ENCODE data around the gene RFWD3. TPM values are rescaled to one million over a fixed set of nuclear protein-coding genes. Genes with fewer than 3 reads are reported as not detected.

RFWD3 gene
- total RNA-seq, 4 donors from 2014 or later = 3.6 to 27.6 (median 20.0) TPM

DNA sequence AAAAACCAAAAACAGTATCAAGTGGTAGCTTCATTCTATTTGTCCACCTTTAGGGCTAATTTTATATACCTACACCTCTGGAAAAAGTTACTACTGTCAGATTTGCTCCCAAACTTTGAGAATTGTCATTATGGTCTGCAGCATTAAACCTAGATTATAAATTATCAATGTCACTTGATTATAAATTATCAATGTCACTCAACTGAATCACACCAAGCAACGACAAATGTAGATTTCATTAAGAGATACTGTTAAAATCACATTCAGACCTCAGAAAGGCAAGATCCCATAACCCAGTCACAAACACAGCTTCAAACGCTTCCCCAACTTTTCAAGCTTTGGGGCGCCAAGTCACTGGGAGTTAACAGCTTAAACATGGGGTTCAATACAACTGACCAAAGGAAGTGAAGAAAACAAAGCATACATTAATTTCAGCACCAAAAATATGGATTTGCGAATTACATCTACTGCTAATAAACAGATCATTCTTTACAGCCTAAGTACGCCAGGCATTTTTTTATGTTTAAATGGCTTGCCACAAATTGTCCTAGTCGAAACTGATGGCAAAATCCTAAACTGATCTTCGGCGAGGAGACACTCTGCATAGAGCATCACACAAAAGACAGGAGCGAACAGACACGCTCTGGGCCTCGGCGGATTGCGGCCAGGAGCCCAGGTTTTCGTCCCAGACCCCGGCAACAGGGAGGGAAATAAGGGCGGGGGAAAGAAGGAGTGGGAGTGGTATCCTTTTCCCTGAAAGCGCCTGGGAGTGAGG is 60.7 kb downstream of the RFWD3 start:
- no peaks in the 10 kb centered on the region for H3K9me3 ChIP-seq
- peak overlapping the region; percentile 78 to 100 for H3K4me3 ChIP-seq
- intact Hi-C loops (cut with DNase I; ENCODE audit: low total_unique reads) = no loop called here
- TF ChIP-seq, protein P1, sequence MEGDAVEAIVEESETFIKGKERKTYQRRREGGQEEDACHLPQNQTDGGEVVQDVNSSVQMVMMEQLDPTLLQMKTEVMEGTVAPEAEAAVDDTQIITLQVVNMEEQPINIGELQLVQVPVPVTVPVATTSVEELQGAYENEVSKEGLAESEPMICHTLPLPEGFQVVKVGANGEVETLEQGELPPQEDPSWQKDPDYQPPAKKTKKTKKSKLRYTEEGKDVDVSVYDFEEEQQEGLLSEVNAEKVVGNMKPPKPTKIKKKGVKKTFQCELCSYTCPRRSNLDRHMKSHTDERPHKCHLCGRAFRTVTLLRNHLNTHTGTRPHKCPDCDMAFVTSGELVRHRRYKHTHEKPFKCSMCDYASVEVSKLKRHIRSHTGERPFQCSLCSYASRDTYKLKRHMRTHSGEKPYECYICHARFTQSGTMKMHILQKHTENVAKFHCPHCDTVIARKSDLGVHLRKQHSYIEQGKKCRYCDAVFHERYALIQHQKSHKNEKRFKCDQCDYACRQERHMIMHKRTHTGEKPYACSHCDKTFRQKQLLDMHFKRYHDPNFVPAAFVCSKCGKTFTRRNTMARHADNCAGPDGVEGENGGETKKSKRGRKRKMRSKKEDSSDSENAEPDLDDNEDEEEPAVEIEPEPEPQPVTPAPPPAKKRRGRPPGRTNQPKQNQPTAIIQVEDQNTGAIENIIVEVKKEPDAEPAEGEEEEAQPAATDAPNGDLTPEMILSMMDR (IDR thresholded peaks at IDR 0.05) = no peak
- no peak for TF ChIP-seq POLR2A (IDR thresholded peaks at IDR 0.05)
- H3K27ac ChIP-seq = peak overlapping the region; percentile 93 to 98
- no peaks in the 10 kb centered on the region for H3K27me3 ChIP-seq
- DNase-seq = no peak
- peaks cover 3 to 9% of the 10 kb centered on the region in 2 donors for H3K4me1 ChIP-seq
- no peaks in the 10 kb centered on the region for H3K36me3 ChIP-seq

DNA sequence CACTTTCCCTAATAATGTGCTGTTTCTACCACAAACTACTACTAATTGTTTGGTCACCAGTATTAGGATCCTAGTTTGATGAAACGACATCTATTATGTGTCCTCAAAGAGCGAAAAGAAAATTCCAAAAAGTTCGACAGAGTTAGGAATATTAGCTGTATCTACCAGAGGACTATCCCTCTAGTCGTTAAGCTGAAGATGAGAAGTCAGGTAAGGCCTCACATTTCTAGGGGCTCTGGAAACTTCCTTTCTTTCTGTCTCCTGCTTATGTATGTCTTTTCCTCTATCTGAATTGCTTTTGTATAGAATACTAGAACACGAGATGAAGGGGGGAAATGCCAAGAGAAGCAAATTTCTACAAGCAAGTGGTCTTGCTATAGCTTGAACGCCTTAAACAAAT is 61.3 kb downstream of the RFWD3 start:
- intact Hi-C loops (cut with DNase I; ENCODE audit: low total_unique reads) = no loop called here
- peak overlapping the region in 1 of 2 donors; percentile 98 for H3K27ac ChIP-seq
- no peak for DNase-seq
- H3K27me3 ChIP-seq = no peaks in the 10 kb centered on the region
- no peaks in the 10 kb centered on the region for H3K9me3 ChIP-seq
- peaks cover 4 to 9% of the 10 kb centered on the region in 2 donors for H3K4me1 ChIP-seq
- no peaks in the 10 kb centered on the region for H3K36me3 ChIP-seq
- H3K4me3 ChIP-seq = peak overlapping the region; percentile 78 to 100
- TF ChIP-seq, protein P1 (IDR thresholded peaks at IDR 0.05) = no peak
- no peak for TF ChIP-seq POLR2A (IDR thresholded peaks at IDR 0.05)

DNA sequence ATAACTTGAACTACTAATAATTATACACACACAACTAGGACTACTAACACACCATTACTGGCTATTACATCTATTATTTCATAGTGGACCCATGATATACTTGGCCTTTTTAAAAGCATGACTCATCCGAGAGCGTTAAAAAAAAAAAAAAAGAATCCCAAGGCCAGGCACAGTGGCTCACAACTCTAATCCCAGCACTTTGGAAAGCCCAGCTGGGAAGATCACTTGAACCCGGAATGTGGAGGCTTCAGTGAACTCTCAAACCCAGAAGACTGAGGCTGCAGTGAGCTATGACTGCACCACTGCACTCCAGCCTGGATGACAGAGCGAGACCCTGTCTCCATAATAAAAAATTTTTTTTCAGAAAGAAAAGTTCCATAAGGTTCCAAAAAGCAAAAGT is 62.8 kb downstream of the RFWD3 start:
- Histone ChIP-seq H3K36me3 (no peaks in the 10 kb centered on the region), H3K4me1 (peaks cover 4 to 9% of the 10 kb centered on the region in 2 donors), H3K9me3 (no peaks in the 10 kb centered on the region), H3K27me3 (no peaks in the 10 kb centered on the region), H3K4me3 (no peak overlapping the region), H3K27ac (no peak overlapping the region)
- no peak for DNase-seq
- intact Hi-C loops (cut with DNase I; ENCODE audit: low total_unique reads) = no loop called here
- TF ChIP-seq POLR2A (IDR thresholded peaks at IDR 0.05) = no peak
- TF ChIP-seq, protein P1 (IDR thresholded peaks at IDR 0.05) = no peak

DNA sequence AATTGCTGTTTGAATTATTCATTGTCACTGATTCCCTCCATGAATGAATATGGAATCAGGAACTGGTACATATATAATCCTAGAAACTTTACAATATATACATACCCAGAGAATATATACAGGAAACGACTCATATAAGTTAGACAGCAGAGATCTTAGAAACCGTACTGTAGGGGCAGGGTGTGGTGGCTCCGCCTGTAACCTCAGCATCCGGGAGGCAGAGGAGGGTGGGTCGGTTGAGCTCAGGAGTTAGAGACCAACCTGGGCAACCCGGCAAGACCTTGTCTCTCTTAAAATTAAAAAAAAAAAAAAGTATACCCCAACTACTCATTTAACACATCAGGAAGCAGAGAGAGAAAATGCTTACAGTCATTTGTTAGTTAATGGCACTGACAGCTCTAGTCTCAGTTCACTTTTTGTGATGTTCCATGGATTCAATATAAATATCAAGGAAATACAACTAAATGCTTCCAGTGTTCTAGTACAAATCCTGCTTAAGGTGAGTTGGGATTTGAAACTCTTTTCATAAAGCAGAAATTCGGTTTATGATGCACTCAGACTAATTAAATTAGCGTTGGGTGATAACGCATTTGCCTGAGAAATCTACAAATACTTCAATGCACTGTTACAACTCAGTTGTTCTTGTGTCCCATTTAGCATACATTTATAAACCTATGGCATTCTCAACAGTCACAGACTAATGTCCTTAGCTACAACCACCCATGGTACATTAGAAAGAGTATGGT is 65.4 kb downstream of the RFWD3 start:
- TF ChIP-seq, protein P1 (IDR thresholded peaks at IDR 0.05) = no peak
- no peak for TF ChIP-seq POLR2A (IDR thresholded peaks at IDR 0.05)
- no peak for DNase-seq
- Histone ChIP-seq H3K4me3 (no peak overlapping the region), H3K27me3 (no peaks in the 10 kb centered on the region), H3K9me3 (no peaks in the 10 kb centered on the region), H3K27ac (no peak overlapping the region), H3K36me3 (no peaks in the 10 kb centered on the region), H3K4me1 (peaks cover 4 to 6% of the 10 kb centered on the region in 2 donors)
- intact Hi-C loops (cut with DNase I; ENCODE audit: low total_unique reads) = no loop called here

DNA sequence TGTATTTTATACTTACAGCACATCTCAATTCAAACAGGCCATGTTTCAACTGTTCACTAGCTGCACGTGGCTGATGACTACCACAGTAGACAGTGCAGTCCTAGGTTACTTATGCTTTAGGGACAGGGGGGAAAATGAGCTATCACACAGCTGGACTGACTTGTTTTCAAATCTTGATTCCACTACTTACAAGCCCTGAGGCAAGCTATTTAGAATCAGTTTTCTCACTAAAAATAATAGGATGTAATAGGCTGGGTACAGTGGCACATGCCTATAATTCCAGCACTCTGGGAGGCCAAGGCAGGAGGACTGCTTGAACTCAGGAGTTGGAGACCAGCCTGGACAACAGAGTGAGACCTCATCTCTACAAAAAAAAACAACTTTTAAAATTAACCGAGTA is 70.1 kb downstream of the RFWD3 start:
- DNase-seq = no peak
- Histone ChIP-seq H3K9me3 (no peaks in the 10 kb centered on the region), H3K4me1 (peaks cover 0 to 4% of the 10 kb centered on the region in 2 donors), H3K27ac (no peak overlapping the region), H3K36me3 (no peaks in the 10 kb centered on the region), H3K4me3 (no peak overlapping the region), H3K27me3 (no peaks in the 10 kb centered on the region)
- TF ChIP-seq, protein P1 (IDR thresholded peaks at IDR 0.05) = no peak
- no peak for TF ChIP-seq POLR2A (IDR thresholded peaks at IDR 0.05)
- intact Hi-C loops (cut with DNase I; ENCODE audit: low total_unique reads) = no loop called here
